HG03439 (cell line): ENCODE results near the gene SENP6.
"Not testable (repeated sequence)": the region's sequence is repeated elsewhere in the genome, so short reads cannot be mapped to it uniquely, and the experiment has no call there.

Experiments used
- ATAC-seq: cut with Tn5 transposase; IDR thresholded peaks from one replicate; pipeline ENCODE4 v1.9.1; 2021; ENCODE audit warnings: mild to moderate bottlenecking, moderate library complexity; ENCODE audit not compliant: unreplicated experiment

Gene SENP6

DNA sequence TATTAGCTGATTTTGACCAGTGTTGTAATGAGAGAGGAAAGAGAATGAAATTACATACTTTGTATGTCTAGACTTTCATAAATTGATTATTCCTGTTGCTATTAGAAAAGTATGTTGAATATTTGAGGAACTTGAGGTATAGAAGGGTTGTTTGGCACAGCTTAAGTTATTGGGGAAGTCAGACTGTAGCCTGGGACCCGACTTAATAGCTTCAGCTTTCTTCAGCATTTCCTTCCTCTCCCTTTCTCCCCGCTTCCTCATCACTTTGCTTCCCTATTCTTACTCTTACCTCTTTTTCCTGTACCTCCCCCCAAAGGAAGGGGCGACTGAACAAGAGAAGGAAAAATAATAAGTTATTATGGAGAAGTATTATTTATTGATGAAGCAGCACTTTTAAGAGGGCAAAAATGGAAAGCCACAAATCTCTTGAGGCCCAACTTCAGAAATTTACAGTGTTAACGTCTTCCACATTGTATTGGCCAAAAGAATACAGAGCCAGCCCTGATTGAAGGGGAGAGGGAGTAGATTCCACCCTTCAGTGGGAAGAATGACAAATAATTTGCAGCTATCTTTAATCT lies 7.4 kb downstream of the SENP6 start:
- ATAC-seq: no peak

DNA sequence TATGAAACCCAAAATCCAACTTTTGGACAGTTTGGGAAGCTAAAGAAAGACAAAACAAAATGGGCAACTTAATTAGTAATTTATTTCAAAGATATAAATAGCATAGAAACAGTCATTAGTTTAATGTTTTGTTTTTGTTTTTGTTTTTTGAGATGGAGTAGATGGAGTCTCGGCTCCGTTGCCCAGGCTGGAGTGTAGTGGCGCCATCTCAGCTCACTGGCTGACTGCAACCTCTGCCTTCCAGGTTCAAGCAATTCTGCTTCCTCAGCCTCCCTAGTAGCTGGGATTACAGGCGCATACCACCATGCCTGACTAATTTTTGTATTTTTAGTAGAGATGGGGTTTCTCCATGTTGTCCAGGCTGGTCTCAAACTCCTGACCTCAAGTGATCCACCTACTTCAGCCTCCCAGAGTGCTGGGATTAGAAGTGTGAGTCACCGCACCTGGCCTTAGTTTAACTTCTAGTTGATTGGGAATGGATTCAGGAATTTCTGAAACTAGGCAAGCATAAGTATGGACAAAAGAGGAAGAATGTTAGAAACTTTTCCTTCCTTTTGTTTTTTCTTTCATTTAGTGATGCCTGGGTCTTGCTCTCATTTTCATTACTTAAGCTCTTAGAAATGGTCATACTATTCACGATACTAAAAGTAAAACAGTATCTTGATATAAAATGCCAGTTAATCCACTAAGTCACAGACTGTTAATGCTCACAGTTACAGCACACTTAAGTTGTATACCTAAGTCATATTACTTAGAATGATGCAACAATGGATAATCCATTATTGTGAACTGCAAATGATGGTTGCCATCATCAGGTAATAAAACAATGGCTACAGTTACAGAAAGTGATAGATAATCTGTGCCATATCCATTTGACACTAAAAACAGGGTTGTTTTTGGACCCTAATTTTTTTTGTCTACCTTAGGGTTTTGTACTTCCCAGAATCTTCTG lies 8.2 kb downstream of the SENP6 start:
- ATAC-seq: no peak

DNA sequence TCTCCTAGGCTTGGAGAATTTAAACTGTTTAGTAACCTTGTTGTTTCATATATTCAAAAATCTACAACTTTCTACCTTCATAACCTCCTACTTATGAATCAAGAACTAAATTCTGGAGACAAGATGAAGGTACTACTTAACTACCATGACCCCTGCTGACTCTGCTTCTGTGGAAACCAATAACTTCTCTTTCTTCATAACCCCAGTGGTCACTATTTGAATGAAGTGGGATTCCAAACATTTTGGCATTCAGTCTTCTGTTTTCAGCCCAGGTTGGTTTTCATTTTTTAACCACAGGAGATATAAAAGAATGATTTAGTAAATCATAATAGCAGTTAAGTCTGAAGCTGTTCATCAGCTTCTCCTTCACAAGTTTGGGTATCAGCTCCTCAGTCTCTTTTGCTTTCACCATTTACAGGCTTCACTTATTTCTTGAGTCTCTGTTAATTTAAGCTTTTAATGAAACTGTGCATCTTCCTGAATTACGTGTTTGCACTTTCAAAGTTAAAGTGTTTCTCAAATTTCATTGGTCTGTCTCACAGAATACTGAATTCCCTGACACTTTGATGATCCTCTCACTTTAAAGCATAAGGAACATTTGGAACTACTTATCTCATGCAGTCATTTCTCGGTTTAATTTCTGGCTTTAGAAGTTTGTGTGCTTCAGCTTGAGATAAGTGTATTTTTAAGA lies 9.5 kb downstream of the SENP6 start:
- ATAC-seq: no peak

DNA sequence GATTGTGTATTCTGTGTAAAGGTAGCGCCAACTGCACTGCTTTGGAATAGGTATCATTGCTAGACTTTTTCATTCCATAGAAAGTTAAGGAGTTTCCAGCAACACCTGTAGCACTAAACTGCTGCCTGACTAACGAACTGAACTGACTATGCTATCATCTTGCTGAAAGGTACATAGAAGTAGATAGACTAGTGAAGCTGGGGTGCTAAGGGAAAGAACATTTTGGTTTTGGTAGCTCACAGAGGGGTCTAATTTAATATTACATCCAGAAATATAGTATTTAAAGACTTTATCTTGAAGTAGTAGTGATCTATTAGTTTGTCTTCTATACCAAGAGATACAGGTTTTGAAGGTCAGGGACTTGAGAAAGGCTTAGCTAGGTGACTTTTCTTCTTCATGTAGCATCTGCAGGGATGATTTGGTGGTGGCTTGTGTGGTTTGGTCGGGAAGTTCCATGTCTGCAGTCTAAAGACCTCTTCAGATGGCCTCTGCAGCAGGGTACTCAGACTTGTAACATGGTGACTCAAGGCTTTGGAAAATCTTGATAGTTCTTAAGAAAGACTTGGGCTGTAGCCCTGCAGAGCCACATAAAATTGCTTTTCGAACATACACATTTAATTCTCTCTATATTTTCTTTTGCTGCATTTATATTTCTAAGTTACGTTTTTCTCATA lies 10.2 kb downstream of the SENP6 start:
- ATAC-seq: no peak

DNA sequence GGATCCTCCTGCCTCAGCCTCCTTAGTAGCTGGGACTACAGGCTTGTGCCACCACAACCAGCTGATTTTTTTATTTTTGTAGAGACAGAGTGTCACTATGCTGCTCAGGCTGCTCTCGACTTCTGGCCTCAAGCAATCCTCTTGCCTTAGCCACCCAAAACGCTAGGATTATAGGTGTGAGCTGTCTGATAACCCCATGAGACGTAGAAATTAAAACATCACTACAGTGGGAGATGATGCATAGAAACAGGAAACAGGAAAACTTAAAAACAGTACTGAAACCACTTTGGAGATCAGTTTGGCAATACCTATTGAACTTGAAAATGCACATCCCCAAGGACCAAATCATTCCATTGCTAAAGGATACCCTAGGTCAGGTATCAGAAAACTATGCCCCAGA lies 10.8 kb downstream of the SENP6 start:
- ATAC-seq: no peak

DNA sequence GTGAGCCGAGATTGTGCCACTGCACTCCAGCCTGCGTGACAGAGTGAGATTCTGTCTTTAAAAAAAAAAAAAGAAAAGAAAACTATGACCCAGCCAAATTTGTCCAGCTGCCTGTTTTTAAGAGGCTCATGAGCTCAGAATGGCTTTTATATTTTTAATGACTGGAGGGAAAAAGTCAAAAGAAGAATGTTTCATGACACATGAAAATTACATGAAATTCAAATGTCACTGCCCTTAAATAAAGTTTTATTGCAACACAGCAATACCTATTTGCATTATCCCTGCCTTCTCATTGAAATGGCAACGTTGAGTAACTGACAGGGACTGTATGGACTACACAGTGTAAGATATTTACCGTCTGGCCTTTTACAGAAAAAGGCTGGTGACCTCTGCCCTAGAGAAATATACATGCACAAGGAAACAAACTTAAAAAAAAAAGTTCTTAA lies 11.4 kb downstream of the SENP6 start:
- no peak for ATAC-seq

DNA sequence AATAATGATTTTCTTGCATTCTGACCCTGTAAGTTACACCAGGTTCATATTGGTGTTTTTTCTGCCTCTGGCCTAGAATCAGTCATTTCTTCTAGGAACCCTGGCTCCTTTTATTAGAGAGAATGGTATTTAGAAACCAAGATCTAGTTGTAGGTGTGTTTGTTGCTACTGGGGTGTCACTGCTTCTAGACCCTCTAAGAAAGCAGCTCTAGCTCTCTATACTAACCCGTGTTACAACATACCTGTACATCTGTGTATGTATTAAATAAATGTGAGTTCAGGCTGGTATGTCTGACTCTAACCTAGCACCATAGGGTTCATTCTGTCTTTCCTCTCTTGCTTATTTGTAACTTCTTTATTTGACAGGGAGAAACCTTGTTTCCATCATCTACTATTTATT lies 16.8 kb downstream of the SENP6 start:
- ATAC-seq: no peak

DNA sequence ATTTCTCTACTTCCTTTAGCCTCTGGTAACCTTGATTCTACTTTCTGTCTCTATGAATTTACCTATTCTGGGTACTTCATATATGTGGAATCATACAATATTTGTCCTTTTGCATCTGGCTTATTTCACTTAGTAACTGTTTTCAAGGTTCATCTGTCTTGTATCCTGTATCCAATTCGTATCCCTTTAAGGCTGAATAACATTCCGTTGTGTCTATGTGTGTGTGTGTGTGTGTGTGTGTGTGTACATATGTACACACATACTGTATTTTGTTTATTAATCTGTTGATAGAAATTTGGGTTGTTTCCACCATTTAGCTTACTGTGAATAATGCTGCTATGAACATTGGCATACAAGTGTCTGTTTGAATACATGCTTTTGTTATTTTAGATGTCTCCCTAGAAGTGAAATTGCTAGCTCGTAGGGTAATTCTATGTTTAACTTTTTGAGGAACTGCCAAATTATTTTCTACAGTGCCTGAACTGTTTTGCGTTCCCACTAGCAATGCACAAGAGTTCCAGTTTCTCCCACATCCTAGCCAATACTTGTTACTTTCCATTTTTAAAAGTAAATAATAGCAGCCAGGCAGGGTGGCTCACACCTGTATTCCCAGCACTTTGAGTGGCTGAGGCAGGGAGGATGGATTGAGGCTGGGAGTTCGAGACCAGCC lies 17.7 kb downstream of the SENP6 start:
- ATAC-seq: no peak

DNA sequence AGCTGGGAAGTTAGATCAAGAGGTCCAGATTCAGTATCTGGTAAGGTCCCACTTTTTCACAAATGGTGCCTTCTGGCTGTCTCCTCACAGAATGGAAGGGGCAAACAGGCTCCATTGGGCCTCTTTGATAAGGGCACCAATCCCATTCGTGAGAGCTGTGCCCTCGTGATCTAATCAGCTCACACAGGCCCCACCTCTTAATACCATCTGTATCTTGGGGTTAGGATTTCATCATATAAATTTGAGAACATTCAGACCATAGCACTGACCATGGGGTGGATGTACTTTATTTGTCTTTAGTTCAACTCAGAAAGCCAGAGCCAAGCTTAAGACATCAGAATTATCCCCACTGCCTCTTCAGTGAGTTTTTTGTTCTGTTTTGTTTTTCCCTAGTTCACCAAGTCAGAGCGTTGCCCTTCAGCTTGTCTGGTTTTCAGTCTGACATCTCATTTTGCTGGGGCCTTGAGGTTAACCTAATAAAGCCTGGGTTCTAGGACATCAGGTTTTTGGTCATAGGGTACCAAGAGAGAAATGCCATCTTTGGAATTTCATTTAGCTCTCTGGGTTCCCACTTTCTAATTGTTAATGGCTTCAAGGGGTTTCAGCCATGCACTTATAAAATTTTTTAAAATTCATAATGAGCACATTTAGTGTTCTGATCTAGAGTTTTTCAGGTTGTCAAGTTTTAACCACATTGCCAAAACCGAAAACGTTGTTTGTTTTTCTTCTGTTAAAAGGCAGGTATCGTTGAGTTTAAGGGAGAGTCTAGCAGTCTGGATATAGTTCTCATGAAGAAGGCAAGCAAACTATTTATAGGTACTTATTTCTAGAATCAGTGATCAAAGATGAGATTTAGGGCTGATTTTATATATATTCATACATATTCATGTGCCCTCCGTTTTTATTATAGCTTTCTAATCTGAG lies 19.0 kb downstream of the SENP6 start:
- ATAC-seq: no peak

DNA sequence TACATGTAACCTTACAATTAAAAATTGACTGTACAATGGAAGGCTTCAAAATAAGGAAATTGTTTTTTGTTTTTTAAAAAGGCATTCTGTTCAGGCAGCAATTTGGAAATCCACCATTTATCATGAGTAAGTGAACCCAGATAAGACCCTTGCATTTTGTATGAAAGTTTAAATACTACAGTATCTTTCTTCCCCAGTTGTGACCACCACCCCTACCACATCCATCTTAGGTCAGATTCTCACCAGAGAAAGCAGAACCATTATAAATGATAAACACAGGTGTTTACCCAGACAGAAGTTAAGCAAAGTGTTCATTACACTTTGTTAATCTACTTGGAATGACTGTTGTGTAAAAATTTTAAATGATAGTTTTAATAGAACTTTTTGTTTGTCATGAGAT lies 20.2 kb downstream of the SENP6 start:
- ATAC-seq: no peak

DNA sequence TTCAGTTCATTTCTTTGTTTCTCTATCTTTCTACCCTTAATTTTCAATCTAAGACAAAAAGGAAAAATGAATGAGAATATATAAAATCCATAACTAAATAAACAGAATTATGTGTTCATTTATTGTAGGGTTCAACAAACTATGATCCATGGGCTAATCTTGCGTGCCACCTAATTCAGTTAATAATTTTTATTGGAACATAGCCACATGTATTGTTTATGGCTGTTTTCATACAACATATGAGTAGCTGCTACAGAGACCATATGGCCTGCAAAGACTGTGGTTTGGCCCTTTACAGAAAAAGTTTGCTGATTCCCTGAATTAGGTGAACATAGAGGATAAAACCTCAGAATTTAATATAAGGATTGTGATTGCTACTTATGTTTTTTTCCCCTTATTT lies 21.8 kb downstream of the SENP6 start:
- no peak for ATAC-seq

DNA sequence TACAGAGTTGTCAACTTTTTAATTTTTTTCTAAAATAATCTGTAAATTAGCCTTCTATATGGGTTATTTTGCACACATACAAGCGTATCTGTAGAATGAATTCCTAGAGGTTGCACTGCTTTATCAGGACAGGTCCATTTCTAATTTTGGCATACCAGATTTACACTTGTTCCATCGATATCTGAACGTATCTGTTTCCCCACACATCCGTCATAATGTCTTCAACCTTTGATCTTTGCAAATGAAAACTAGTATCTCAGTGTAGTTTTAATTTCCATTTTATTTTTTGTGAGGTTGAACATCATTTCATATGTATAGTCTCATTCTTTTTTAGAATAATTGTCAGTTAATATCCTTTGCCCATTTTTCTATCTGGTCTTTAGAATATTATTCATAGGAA lies 22.7 kb downstream of the SENP6 start:
- ATAC-seq: no peak

DNA sequence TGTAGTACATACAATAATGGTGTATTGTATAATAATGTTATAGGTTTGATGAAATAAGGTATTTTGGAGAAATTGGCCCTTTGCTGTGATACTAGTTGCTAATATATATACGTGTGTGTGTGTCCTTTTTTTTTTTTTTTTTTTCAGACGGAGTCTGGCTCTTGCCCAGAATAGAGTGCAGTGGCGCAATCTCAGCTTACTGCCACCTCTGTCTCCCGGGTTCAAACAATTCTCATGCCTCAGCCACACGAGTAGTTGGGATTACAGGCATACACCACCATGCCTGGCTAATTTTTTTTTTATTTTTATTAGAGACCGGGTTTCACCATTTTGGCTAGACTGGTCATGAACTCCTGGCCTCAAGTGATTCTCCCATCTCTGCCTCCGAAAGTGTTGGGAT lies 23.3 kb downstream of the SENP6 start:
- ATAC-seq: no peak

DNA sequence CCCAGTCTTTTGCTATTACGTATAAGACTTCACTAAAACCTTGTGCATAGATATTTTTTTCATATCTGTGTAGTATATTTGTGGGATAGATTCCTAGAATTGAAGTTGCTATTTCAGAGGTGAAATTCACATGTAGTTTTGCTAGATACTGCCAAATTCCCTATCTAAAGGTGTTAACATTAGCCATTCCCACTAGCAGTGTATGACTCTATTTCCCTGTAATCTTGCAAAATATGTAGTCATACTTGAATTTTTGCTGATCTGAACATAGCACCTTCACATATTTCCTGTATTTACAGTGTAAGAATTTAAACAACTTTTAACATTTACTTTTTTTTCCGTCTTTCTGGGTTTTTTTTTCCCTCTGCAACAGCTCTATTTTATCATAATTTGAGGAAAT lies 24.9 kb downstream of the SENP6 start:
- ATAC-seq: no peak

DNA sequence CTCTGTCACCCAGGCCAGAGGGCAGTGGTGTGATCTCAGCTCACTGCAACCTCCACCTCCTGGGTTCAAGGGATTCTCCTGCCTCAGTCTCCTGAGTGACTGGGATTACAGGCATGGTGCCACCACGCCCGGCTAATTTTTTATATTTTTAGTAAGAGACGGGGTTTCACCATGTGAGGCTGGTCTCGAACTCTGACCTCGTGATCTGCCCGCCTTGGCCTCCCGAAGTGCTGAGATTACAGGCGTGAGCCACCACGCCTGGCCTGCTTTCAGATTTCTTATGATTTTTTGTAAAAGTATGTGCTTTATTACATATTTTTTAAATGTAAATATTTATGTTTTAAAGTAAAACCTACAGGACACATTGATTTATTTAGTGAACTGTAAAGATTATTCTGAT lies 26.0 kb downstream of the SENP6 start:
- ATAC-seq: not testable (repeated sequence)

DNA sequence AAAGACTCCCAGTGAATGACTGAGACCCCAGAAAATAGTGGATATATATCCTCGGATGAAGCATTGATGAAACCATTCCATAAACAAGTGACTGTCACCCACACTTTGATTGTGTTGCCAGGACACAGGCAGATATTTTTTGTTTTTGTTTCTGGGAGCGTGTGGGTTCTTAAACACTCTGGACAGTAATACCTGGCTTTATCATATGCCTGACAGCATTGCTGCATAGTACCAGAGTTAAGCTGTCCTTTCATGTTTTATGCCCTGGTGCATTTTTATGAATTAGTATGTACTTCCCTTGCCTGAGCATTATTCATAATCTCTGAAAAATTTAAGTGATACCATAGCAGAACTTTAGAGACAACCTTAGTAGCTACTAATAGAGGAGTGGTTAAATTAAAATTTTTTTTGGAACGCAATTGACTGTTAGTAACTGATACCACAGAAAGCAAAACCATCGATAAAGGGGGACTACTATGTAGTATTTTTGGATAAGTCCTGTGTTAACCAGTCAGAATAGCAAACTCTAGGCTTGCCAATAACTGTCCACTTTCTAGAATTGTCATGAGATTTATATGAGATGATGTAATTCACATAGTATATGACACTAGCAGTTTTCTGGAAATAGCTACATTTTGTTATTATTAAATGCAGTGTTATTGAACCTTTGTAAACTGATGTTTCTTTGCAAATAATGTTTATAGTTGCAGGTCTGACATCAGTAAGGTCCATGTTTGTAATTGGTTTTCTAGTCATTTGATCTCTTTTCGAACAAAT lies 30.4 kb downstream of the SENP6 start:
- no peak for ATAC-seq

DNA sequence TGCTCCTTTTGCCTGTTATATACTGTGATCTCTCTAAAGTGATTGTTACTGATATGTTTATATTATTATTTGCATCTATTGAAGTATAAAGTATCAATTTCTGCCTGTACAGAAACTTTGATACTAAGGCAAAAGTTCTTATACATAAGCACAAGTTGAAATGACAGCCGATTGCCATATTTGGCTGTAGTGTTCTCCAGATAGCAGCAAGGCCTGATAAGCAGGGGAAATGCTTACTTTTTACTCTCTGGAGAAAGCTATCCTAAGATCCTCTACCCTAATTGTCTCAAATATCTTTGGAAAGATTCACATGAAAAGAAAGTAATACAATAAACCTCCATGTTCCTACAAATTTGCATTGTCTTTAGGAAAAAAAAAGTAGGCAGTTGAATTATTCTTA lies 31.4 kb downstream of the SENP6 start:
- ATAC-seq: no peak

DNA sequence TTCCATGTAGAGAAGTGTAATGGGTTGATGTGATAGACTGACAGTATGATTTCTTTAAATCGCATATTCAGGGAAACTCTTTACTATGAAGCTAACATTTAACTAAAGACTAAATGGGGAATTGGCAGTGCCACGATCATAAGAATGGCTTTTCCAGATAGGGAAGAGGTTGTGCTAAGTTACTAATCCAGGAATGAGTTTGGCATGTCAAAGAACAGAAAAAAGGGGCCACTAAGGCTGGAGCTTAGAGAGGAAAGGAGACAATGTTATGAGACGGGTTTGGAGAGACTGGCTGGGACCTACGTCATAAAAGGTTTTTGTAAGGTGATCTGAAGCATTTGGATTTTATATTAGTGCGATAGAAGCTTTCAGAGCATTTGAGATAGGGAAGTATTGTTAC lies 40.6 kb downstream of the SENP6 start:
- ATAC-seq: no peak

DNA sequence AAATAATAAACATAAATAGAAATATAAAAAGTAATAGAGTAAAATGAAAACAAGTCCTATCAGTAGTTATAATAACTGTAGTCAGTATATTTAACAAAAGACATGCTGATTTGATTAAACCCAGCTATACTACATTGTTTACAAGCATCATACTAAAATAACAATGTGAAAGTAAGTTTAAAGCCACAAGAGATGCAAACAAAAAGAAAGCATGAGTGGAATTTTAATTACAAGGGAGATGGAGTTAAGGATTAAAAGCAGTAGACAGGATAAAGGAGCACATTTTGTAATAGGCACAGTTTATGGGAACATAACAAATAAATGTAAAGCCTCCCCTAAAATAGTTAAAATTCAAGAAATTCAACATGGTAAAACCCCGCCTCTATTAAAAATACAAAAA lies 41.5 kb downstream of the SENP6 start:
- no peak for ATAC-seq
